GM18517 (cell line): ENCODE data around the gene ZSCAN10.
"Not testable (repeated sequence)": the region's sequence is repeated elsewhere in the genome, so short reads cannot be mapped to it uniquely, and the experiment has no call there.

Source experiments
- ATAC-seq: cut with Tn5 transposase; IDR thresholded peaks from one replicate; pipeline ENCODE4 v1.9.1; 2021; ENCODE audit warnings: mild to moderate bottlenecking, moderate library complexity; ENCODE audit not compliant: unreplicated experiment

The ZSCAN10 gene

DNA sequence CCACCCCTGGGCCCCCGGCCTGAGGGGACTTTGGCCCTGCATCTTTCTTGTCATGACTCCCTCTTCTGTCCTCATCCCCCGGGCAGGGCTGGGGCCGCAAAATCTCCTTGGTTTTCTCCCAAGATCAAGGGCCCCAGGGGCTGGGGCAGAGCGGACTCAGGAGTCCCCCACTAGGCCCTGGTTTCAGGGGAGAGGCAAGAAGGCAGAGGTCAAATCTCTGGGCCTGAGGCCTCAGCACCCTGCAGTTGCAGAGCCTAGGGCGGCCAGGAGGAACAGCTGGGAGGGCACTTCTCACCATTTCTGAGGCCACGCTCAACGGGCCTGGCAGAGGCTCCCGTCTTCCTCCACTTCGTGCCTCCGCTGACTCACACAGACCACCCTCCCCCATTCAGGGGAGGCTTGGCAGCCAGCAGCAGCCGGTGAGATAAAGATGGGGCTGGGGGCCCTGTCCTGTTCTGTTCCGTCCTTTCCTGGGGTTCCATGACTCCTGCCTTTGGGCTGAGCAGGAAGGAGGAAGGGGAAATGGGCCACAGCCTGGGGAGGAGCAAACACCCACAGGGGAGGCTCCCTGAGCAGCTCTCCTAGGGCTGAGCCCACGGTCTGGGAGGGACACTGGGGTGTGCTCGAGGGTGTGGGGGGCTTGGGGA, 12.4 kb downstream of the ZSCAN10 start:
- no peak for ATAC-seq

DNA sequence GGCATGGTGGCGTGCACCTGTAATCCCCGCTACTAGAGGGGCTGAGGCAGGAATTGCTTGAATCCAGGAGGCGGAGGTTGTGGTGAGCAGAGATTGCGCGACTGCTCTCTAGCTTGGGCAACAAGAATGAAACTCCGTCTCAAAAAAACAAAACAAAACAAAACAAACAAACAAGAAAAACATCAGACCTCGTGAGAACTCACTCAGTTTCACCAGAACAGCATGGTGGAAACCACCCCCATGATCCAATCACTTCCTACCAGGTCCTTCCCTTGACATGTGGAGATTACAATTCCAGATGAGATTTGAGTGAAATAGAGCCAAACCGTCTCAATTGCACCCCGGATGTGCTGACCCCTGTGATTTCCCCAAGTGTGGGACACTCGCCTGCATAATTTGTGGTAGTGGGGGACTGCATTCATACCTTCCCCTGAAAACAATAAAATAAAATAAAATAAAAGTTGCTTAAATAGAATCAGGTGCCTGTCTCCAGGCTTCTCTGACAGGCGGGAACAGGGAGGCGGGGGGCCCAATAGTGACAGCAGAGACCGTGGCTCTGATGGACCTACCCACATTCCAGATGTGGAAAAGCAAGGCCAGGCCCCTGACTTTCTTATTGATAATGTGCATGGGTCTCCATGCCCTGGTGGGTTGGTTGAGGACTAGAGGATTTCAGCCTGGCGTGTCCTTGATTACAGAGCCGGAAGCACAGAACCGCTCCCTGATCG, 13.1 kb downstream of the ZSCAN10 start:
- no peak for ATAC-seq

DNA sequence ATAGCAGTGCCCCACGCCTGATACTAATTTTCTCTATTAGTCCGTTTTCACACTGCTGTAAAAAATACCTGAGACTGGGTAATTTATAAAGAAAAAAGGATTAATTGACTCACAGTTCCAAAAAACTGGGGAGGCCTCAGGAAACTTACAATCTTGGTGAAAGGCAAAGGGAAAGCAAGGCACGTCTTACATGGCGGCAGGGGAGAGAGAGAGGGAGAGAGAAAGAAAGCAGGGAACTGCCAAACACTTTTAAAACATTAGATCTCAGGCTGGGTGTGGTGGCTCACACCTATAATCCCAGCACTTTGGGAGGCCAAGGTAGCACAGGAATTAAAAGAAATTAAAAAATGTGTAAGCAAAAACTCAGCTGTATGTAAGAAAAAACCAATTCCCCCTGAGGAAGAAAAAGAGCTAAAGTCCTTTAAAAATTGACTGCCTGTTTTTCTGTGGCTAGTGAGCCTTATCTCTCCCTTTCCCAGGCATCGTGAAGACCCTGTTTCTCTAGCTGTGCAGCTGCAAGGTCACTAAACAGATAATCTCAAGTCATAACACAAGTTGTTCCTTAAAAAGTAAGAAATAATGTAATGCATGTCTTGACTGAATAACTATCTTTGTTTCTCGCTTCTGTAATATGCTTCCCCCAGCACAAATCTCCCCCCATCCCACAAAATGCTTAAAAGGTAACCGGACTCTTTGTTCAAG, 14.0 kb downstream of the ZSCAN10 start:
- ATAC-seq: no peak

DNA sequence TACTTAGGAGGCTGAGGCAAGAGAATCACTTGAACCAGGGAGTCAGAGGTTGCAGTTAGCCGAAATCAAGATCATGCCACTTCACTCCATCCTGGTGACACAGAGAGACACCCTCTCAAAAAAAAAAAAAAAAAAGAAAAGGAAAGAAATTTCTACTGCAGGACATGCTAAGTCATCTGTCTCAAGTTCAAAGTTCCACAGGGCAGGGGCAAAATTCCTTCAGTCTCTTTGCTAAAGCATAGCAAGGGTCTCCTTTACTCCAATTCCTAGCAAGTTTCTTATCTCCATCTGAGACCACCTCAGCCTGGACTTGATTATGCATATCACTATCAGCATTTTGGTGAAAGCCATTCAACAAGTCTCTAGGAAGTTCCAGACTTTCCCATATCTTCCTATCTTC, 14.6 kb downstream of the ZSCAN10 start:
- no peak for ATAC-seq

DNA sequence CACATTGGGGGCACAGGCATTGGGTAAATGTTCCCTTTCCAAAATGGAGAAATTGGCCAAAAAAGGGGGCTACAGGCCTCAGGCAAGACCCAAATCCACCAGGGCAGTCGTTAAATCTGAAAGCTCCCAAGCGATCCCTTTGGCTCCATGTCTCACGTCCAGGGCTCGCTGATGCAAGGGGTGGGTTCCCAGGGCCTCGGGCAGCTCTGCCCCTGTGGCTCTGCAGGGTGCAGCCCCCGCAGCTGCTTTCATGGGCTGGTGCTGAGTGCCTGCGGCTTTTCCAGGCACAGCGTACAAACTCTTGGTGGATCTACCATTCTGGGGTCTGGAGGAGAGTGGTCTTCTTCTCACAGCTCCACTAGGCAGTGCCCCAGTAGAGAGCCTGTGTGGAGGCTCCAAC, 15.7 kb downstream of the ZSCAN10 start:
- not testable (repeated sequence) for ATAC-seq

DNA sequence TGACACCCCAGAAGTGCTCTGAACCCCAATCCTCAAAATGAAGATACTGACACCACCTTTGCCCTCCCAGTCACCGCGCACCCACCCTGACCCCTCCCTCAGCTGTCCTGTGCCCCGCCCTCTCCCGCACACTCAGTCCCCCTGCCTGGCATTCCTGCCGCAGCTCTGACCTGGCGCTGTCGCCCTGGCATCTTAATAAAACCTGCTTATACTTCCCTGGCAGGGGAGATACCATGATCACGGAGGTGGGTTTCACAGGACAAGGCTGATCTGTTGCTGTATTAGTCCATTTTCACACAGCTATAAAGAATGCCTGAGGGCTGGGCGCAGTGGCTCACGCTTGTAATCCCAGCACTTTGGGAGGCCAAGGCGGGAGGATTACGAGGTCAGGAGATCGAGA, 17.1 kb downstream of the ZSCAN10 start:
- ATAC-seq: not testable (repeated sequence)

DNA sequence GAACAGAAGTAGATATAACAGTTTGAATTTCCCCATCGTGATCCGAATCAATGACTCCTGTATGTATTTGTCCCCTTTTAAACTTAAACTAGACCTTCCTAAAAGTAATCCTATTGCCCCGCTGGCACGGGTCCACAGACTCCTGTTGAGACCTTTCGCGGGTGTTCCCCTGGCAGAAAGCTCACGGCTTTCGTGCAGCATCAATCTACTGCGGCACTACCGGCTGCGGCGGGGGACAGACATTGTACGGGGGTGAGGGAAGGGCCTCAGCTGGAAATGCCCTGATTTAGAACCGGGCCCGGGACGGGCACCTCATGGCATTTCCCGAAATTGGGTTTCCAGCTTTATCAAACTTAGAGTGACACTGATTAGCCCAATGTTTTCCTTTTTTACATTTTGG, 19.1 kb downstream of the ZSCAN10 start:
- ATAC-seq: no peak

DNA sequence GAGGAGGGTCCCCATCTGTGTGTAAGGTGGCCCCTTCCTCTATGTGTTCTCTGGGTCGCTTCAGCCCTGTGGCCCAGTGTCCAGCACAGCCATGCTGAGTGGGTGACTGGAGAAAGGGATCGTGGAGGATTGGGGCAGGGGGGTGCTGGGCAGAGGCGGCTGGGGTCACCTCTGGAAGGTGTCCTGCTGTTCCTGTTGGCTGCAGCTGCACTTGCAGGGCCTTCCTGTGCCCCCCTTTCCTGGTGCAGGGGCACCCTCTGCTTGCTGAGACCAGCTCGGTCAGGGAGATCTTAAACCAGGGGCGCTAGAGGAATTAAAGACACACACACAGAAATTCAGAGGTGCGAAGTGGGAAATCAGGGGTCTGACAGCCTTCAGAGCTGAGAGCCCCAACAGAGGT, 22.5 kb downstream of the ZSCAN10 start:
- no peak for ATAC-seq

DNA sequence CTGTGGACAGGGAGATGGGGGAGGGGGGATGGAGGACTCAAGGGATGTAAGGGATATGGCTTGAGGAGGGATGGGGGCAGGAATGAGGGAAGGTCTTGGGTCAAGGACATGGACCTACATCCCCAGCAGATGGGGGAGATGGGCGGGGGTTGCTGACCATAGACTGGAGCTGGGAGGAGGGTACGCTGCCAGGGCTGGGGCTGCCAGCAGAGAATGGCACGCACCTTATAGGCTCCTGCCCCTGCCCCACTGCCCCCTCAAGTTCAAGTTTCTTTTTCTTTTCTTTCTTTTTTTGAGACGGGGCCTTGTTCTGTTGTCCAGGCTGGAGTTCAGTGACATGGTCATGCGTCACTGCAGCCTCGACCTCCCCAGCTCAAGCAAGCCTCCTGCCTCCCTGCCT, 23.1 kb downstream of the ZSCAN10 start:
- ATAC-seq: not testable (repeated sequence)

DNA sequence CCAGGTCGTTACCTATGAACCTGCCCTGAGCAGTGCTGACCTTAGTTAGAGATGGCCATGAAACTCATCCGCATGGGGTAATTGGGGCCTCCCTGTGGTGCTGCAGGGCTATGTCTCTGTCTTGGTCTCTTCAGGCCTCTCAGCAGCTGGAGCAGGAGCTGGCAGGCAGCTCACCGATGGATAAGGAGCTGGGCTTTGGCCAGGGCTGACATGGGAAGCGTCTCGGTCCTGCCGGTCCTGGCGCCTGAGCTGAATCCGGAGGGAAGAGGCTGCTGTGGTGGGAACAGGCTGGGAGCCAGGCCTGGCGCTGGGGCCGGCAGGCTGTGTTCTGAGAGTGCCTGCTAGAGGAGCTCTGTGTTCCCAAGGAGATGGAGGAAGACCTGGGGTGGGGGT, 23.6 kb downstream of the ZSCAN10 start:
- ATAC-seq: no peak

DNA sequence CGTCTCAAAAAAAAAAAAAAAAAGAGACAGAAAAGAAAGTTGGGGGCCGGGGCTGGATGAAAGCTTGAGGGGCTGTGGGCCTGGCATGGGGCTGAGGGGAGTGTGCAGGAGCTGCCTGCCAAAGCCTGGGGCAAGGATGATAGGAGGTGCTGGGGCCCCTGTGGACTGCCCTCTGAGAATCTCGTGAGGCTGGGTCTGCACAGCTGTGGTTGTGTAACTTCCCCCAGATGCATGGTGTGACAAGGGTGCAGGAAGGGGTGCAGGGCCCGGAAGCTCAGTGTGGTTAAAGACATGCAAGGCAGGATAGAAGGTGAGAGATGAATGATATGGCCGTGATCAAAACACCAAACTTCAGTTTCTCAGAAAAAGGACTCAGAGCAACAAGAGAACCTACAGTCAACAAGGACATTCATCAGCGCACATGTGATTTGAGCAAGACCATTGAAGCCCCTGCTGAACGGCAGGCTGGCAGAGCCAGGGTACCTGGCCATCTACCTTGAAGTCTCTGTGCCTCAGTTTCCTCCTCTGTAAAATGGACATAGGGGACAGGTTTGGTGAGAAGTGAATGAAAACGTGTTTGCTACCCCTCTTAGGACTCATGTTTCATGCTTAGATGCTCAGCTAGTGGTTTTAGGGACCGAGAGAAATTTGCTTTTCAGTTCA, 24.1 kb downstream of the ZSCAN10 start:
- peak; percentile 74 for ATAC-seq

DNA sequence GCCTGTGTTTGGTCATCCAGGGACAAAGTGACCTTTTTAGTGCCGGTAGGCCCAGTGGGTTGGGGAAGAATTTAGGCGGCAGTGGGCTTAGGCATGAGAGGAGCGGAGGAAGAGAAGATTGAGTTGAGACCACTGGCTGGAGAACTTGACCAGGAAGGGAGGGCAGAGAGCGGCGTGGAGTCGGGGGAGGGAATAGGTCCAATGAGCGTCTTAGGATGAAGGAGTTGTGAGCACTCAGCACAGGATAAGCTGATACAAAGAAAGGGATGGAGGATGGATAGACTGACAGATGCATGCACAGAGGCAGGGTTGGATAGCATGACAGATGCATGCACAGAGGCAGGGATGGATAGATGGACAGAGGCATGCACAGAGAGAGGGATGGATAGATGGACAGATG, 25.6 kb downstream of the ZSCAN10 start:
- no peak for ATAC-seq

DNA sequence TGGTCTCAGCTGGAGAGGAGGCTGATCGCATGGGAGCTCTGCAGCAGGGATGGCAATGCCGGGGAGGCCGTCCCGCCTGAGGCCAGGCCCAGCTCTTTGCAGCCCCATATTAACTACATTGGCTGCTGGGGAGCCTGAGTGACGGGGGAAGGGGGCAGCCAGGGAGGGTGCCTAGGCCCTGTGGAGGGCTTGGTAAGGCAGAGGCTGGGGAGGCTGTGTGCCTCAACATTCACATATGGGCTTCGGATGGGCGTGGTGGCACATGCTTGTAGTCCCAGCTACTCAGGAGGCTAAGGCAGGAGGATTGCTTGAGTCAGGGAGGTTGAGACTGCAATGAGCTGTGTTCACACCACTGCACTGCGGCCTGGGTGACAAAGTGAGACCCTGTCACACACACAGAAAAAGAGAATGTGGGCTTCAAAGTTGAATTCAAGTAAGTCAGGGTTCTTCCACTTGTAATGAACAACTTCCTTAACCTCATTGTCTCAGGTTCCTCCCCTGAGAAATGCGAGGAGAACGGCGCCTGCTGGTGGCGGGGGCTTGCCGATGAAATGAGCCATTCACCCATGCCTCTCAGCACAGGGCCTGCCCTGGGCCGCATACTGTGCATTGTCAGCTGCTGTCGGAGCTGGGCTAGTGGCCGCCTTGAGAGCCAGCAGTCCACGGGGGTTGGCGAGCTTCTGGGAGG, 26.4 kb downstream of the ZSCAN10 start:
- ATAC-seq: not testable (repeated sequence)

DNA sequence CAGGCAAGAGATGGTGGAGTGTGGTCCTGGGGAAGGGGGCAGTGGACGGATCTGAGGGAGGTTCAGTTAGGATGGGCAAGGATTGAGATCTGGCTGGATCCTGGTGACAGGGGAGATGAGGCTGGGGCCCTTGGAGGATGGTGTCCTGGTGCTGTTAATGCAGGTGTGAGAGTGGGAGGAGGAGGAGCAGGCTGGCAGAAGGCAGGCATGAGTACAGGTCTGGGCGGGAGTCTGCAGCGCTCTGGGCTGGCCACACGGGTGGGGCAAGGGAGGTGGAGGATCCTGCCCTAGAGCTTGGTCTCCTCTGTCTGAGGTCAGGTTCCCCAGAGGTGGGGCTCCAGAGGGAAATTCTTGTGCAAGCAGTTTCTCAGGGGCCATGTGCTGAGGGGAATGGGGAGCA, 26.9 kb downstream of the ZSCAN10 start:
- not testable (repeated sequence) for ATAC-seq

DNA sequence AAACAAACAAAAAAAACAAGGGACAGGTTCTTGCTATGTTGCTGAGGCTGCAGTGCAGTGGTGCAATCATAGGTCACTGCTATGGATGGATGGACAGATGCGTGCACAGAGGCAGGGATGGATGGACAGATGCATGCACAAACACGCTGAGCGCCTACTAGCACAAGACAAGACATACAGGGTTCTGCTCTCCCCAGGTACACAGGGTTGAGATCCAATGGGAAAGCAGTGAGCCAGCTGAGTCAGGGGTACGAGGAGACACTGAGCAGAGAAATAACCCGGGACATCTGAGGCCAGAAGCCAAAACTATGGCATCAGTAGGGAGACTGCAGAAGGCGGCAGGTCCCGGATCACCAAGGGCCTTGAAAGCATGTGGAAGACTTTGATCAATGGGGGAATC, 27.4 kb downstream of the ZSCAN10 start:
- ATAC-seq: no peak

DNA sequence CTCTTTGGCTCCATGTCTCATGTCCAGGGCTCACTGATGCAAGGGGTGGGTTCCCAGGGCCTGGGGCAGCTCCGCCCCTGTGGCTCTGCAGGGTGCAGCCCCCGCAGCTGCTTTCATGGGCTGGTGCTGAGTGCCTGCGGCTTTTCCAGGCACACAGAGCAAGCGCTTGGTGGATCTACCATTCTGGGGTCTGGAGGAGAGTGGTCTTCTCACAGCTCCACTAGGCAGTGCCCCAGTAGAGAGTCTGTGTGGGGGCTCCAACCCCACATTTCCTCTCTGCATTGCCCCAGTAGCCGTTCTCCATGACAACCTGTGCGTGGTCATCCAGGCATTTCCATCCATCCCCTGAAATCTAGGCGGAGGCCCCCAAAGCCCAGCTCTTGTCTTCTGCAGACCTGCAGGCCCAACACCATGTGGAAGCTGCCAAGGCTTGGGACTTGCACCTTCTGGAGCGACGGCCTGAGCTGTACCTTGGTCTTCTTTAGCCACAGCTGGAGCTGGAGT, 28.4 kb downstream of the ZSCAN10 start:
- no peak for ATAC-seq

DNA sequence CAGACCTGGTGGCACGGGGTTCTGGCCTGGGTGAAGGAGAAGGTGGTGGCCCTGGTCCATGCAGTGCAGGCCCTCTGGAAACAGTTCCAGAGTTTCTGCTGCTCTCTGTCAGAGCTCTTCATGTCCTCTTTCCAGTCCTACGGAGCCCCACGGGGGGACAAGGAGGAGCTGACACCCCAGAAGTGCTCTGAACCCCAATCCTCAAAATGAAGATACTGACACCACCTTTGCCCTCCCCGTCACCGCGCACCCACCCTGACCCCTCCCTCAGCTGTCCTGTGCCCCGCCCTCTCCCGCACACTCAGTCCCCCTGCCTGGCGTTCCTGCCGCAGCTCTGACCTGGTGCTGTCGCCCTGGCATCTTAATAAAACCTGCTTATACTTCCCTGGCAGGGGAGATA, 29.9 kb downstream of the ZSCAN10 start:
- ATAC-seq: not testable (repeated sequence)

DNA sequence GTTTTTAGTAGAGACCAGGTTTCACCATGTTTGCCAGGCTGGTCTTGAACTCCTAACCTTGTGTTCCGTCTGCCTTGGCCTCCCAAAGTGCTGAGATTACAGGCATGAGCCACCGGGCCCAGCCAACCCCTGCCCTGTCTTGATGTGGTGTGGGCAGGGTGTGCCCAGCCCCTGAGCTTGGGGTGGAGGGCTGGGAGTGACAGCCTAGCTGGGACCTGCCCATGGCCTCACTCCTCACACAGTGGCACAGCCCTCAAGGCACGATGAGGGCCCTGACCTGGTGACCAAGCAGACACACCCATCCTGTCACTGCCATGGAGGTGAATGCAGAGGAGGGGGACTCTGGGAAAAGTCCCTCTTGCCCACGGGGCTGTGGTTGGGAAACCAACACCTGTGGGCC, 30.6 kb downstream of the ZSCAN10 start:
- no peak for ATAC-seq

DNA sequence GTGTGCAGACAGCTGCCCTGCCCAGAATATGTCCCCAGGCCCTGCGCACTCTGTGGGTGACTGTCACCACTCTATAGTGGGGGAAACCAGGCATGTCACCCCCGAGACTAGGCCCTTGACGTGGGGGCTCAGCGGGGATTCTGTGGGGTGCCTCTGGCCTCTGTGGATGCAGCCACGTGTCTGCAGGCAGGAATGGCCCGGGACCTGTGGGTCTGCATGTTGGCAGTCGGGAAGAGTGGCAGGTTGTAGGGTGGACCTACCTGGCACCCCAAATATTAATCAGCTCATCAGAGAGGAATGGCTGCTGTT, 32.7 kb downstream of the ZSCAN10 start:
- ATAC-seq: no peak

DNA sequence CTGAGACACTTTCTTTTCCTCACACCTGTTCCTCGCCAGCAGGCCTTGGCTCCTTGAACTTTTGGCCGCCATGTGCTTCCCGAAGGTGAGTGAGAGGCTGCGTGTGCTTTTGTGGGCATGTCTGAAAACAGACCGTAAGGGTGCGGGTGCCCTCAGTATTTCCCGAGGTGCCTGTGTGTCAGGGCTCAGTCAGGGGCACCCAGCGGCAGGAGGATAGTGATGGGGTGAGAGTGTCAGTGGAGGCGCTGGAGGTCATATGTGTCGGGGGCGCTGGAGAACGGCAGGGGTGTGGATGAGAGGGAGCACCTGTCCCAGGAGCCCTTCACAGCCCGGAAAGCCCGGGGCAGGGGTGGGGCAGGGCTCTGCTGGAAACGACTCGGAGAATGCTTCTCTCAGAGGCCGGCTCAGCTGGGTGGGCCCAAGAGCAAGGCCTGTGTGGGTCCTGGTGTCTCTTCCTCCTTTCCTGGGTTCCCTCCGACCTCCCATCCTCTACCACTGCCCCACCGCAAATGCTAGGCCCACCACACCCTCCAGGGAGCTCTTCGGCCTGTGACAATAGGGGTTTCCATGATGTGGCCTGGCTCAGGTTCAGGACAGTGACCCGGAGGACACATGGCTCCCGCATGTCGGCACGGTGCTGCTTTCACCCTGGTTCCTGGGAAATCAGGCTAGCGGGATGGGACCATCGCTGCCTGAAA, 33.2 kb downstream of the ZSCAN10 start:
- ATAC-seq: no peak
